Measurements from ENCODE around the gene EFNA4. TPM values are rescaled to one million over a fixed set of nuclear protein-coding genes. Genes with fewer than 3 reads are reported as not detected.

EFNA4 gene
- polyA plus RNA-seq, 1 donor (not counting 4 experiments of a cell fraction or from before 2014, with no cell fraction given) = 7.6 TPM

GRCh38 chr1:155107309-155108264 lies 44.0 kb downstream of the EFNA4 start:
- Histone ChIP-seq H2AFZ (ENCODE audit: control insufficient read depth, low read length) (no peak overlapping the region), H3K4me1 (ENCODE audit: control insufficient read depth, extremely low read depth, insufficient read depth, low read length) (no peaks in the 10 kb centered on the region), H3K9me1 (ENCODE audit: control insufficient read depth, extremely low read depth, insufficient read depth, low read length) (no peaks in the 10 kb centered on the region), H4K20me1 (ENCODE audit: control insufficient read depth, extremely low read depth, insufficient read depth, low read length) (no peaks in the 10 kb centered on the region), H3K4me2 (ENCODE audit: control insufficient read depth, extremely low read depth, insufficient read depth, low read depth, low read length) (no peak overlapping the region), H3K36me3 (ENCODE audit: control insufficient read depth in 2 of 2, extremely low read depth in 1 of 2, insufficient read depth in 2 of 2, low read length in 2 of 2) (no peaks in the 10 kb centered on the region), H3K9me3 (ENCODE audit: control insufficient read depth, low read depth, low read length) (no peaks in the 10 kb centered on the region), H3K4me3 (ENCODE audit: control insufficient read depth in 2 of 3, extremely low read depth in 1 of 3, insufficient read depth in 2 of 3, low read depth in 1 of 3, low read length in 3 of 3) (no peak overlapping the region), H3K9ac (ENCODE audit: control insufficient read depth, extremely low read depth, insufficient read depth, low read length) (no peak overlapping the region), H3K27ac (ENCODE audit: control insufficient read depth, insufficient read depth, low read length) (no peak overlapping the region), H3K79me2 (ENCODE audit: control insufficient read depth, insufficient read depth, low read length) (no peaks in the 10 kb centered on the region), H3K27me3 (ENCODE audit: control insufficient read depth, extremely low read depth, insufficient read depth, low read length) (no peaks in the 10 kb centered on the region)
- TF ChIP-seq EZH2 (IDR thresholded peaks at IDR 0.05; ENCODE audit: low read length) = no peak
- TF ChIP-seq, protein P1, sequence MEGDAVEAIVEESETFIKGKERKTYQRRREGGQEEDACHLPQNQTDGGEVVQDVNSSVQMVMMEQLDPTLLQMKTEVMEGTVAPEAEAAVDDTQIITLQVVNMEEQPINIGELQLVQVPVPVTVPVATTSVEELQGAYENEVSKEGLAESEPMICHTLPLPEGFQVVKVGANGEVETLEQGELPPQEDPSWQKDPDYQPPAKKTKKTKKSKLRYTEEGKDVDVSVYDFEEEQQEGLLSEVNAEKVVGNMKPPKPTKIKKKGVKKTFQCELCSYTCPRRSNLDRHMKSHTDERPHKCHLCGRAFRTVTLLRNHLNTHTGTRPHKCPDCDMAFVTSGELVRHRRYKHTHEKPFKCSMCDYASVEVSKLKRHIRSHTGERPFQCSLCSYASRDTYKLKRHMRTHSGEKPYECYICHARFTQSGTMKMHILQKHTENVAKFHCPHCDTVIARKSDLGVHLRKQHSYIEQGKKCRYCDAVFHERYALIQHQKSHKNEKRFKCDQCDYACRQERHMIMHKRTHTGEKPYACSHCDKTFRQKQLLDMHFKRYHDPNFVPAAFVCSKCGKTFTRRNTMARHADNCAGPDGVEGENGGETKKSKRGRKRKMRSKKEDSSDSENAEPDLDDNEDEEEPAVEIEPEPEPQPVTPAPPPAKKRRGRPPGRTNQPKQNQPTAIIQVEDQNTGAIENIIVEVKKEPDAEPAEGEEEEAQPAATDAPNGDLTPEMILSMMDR (optimal IDR thresholded peaks at IDR 0.05 in 1 of 3, IDR thresholded peaks at IDR 0.05 in 1 of 3, conservative IDR thresholded peaks at IDR 0.05 in 1 of 3; ENCODE audit: extremely low read depth in 1 of 3, insufficient read depth in 2 of 3, low read length in 3 of 3) = no peak
- no peak for DNase-seq (ENCODE audit: low read depth, low spot score)
- dilution Hi-C loops (cut with MboI; ENCODE audit: extremely low pct_ligation_motif_present, low sequenced_read_pairs) = no loop called here
- FAIRE-seq = no peak

DNA sequence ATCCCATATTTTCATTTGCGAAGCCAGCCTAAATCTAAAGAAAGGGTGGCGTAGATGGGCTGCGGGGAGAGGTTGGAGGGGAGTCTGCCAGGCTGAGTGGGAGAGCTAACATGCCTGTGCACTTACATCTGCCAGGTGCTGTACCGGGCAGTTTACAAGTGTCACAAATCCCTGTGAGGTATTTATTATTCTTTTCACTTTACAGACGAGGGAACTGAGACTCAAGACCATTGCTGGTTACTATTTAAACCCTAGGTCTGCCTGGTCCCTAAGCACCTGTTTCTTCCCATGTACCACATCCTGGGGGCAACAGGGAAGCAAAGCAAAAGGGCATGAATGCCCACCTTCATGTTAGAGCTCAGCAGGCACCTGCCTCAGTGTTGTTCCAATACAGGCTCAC lies 44.8 kb downstream of the EFNA4 start:
- Histone ChIP-seq H3K4me3 (ENCODE audit: control insufficient read depth in 2 of 3, extremely low read depth in 1 of 3, insufficient read depth in 2 of 3, low read depth in 1 of 3, low read length in 3 of 3) (no peak overlapping the region), H3K27ac (ENCODE audit: control insufficient read depth, insufficient read depth, low read length) (no peak overlapping the region), H3K9me3 (ENCODE audit: control insufficient read depth, low read depth, low read length) (no peaks in the 10 kb centered on the region), H3K79me2 (ENCODE audit: control insufficient read depth, insufficient read depth, low read length) (no peaks in the 10 kb centered on the region), H3K4me1 (ENCODE audit: control insufficient read depth, extremely low read depth, insufficient read depth, low read length) (peaks cover 1% of the 10 kb centered on the region), H3K36me3 (ENCODE audit: control insufficient read depth in 2 of 2, extremely low read depth in 1 of 2, insufficient read depth in 2 of 2, low read length in 2 of 2) (no peaks in the 10 kb centered on the region), H4K20me1 (ENCODE audit: control insufficient read depth, extremely low read depth, insufficient read depth, low read length) (no peaks in the 10 kb centered on the region), H2AFZ (ENCODE audit: control insufficient read depth, low read length) (no peak overlapping the region), H3K9ac (ENCODE audit: control insufficient read depth, extremely low read depth, insufficient read depth, low read length) (no peak overlapping the region), H3K27me3 (ENCODE audit: control insufficient read depth, extremely low read depth, insufficient read depth, low read length) (no peaks in the 10 kb centered on the region), H3K4me2 (ENCODE audit: control insufficient read depth, extremely low read depth, insufficient read depth, low read depth, low read length) (no peak overlapping the region), H3K9me1 (ENCODE audit: control insufficient read depth, extremely low read depth, insufficient read depth, low read length) (no peaks in the 10 kb centered on the region)
- dilution Hi-C loops (cut with MboI; ENCODE audit: extremely low pct_ligation_motif_present, low sequenced_read_pairs) = no loop called here
- TF ChIP-seq, protein P1 (optimal IDR thresholded peaks at IDR 0.05 in 1 of 3, IDR thresholded peaks at IDR 0.05 in 1 of 3, conservative IDR thresholded peaks at IDR 0.05 in 1 of 3; ENCODE audit: extremely low read depth in 1 of 3, insufficient read depth in 2 of 3, low read length in 3 of 3) = no peak
- TF ChIP-seq EZH2 (IDR thresholded peaks at IDR 0.05; ENCODE audit: low read length) = no peak
- DNase-seq (ENCODE audit: low read depth, low spot score) = no peak
- FAIRE-seq = no peak

Data from keratinocyte (primary cell).